Colonic mucosa (tissue), 4 donors: ENCODE data around the gene UBAC2. TPM values are rescaled to one million over a fixed set of nuclear protein-coding genes. Genes with fewer than 3 reads are reported as not detected.

Experiments used
- DNase-seq: peaks from one replicate; pipeline ENCODE4 v3.0.0-alpha.2; 2020
- H3K27ac ChIP-seq: fragments of 200-600 bp; one replicate; pipeline ENCODE4 v1.8.0; 2021
- H3K27me3 ChIP-seq: fragments of 200-600 bp; one replicate; pipeline ENCODE4 v1.8.0; 2021
- H3K36me3 ChIP-seq: fragments of 200-600 bp; one replicate; pipeline ENCODE4 v1.8.0; 2021
- H3K4me1 ChIP-seq: fragments of 200-600 bp; one replicate; pipeline ENCODE4 v1.8.0; 2021; ENCODE audit warnings: mild to moderate bottlenecking
- H3K4me3 ChIP-seq: fragments of 200-600 bp; one replicate; pipeline ENCODE4 v1.8.0; 2021
- H3K9ac ChIP-seq, 2 donors: one replicate each; pipeline ENCODE4 v1.7.0; 2013; ENCODE audit warnings: control low read depth in 2 of 2, low read depth in 2 of 2, low read length in 2 of 2
- H3K9me3 ChIP-seq: fragments of 200-600 bp; one replicate; pipeline ENCODE4 v1.8.0; 2021
- CTCF ChIP-seq: fragments of 200-600 bp; IDR thresholded peaks from one replicate; pipeline ENCODE4 v1.8.0; 2022; ENCODE audit warnings: antibody characterized with exemption, mild to moderate bottlenecking
- intact Hi-C: fragments of 100-400 bp; cut with DNase I; formaldehyde crosslinking; loops from one replicate; pipeline ENCODE4 v1.14.1; 2022
- total RNA-seq, 2 donors: library from RNA; stranded (reverse); fragmentation: NEBNext Ultra II Directional in 1 of 2; extraction: Animal tissue kit (Norgen Biotek cat#: 25700) in 1 of 2; gene quantifications; one replicate each; pipeline ENCODE4 v1.2.1, GENCODE V29; 2021
- donor health status: healthy.
- donor health status: DM: no; HTN: no; CAD: no.
- donor health status: DM: no; HTN: no; CAD: no.

Gene UBAC2
- total RNA-seq, 2 donors from 2014 or later, result 67.6 to 88.4 TPM

DNA sequence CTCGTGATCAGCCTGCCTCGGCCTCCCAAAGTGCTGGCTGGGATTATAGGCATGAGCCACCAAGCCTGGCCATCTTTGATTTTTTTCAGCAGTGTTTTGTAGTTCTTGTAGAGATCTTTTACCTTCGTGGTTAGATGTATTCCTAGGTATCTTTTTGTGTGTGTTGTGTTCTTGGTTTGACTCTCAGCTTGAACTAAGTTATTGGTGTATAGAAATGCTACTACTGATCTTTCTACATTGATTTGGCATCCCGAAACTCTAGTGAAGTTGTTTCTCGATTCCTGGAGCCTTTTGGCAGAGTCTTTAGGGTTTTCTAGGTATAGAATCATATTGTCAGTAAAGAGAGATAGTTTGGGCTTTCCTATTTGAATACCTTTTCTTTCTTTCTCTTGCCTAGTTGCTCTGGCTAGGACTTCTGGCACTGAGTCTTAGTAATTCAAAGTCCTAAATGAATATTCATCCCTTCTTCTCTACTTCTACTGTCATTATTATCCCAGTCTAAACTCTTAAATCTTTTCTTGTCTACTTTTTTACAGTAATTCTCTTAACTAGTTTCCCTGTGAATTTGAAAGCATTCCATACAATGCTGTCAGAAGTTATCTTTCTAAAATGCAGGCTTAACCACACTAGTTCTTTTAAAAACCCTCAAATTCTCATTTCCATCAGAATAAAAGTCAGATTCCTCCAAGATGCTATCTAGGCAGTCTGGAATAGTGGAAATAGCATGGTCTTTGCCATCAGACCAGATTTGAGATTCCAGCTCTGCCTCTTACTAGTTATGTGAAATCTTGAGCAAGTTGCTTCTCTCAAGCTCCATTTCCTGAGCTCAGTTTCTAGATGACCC is 50.5 kb downstream of the UBAC2 start:
- Histone ChIP-seq H3K36me3 (no peaks in the 10 kb centered on the region), H3K9ac (no peak overlapping the region), H3K4me3 (no peak overlapping the region), H3K9me3 (no peaks in the 10 kb centered on the region), H3K27ac (no peak overlapping the region), H3K27me3 (no peaks in the 10 kb centered on the region), H3K4me1 (no peaks in the 10 kb centered on the region)
- TF ChIP-seq CTCF, result no peak
- intact Hi-C loops, result no loop called here
- no peak for DNase-seq

DNA sequence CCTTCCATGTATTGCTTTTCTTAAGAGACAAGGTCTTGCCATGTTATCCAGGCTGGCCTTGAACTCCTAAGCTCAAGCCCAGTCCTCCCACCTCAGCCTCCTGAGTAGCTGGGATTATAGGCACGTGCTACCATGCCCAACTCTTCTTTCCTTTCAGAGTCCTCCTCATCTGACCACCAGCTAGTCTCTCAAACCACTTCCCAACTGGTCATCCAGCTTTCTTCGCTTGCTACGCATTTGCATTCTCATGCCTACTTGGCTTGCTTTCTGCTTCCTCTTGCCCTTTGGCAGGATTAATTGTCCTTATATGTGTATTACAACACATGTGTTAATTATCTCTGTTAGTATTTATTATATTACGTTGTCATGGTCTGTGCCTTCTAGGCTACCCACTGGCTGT is 51.3 kb downstream of the UBAC2 start:
- no peak for DNase-seq
- no peaks in the 10 kb centered on the region for H3K9me3 ChIP-seq
- H3K27ac ChIP-seq, result no peak overlapping the region
- intact Hi-C loops, result no loop called here
- no peak overlapping the region for H3K4me3 ChIP-seq
- no peaks in the 10 kb centered on the region for H3K27me3 ChIP-seq
- H3K4me1 ChIP-seq, result no peaks in the 10 kb centered on the region
- H3K9ac ChIP-seq, result no peak overlapping the region
- H3K36me3 ChIP-seq, result no peaks in the 10 kb centered on the region
- TF ChIP-seq CTCF, result no peak

- H3K27me3 ChIP-seq, result no peaks in the 10 kb centered on the region
- no peak overlapping the region for H3K9ac ChIP-seq
- no peak for TF ChIP-seq CTCF
- no peak overlapping the region for H3K27ac ChIP-seq
- H3K4me3 ChIP-seq, result no peak overlapping the region
- H3K36me3 ChIP-seq, result no peaks in the 10 kb centered on the region
- H3K9me3 ChIP-seq, result no peaks in the 10 kb centered on the region
- no peak for DNase-seq
- H3K4me1 ChIP-seq, result no peaks in the 10 kb centered on the region
- intact Hi-C loops, result no loop called here
Measured at GRCh38 chr13:99254830-99255229, 54.2 kb downstream of the UBAC2 start.

DNA sequence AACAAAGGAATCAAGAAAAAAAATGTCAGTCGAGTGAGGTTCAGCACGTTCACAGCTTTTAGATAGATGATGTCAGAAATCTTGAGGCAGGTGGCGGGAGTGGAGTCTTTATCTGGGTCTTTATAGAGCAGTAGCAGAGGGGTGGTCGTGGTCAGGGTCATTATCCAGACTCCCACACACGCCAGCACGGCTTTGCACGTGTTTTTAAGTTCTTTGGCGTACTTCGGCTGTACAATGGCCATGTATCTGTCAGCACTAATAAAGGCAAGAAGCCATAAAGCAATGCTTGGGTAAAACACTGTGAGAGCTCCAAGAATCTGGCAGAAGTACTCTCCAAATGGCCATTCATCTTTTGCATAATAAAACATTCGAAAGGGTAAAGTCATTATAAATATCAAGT is 54.6 kb downstream of the UBAC2 start:
- no peak for DNase-seq
- Histone ChIP-seq H3K36me3 (no peaks in the 10 kb centered on the region), H3K9me3 (no peaks in the 10 kb centered on the region), H3K4me3 (no peak overlapping the region), H3K27ac (no peak overlapping the region), H3K27me3 (no peaks in the 10 kb centered on the region), H3K9ac (no peak overlapping the region), H3K4me1 (no peaks in the 10 kb centered on the region)
- TF ChIP-seq CTCF, result no peak
- intact Hi-C loops, result no loop called here

- H3K4me3 ChIP-seq, result no peak overlapping the region
- H3K36me3 ChIP-seq, result no peaks in the 10 kb centered on the region
- no peak for DNase-seq
- no peak for TF ChIP-seq CTCF
- H3K27me3 ChIP-seq, result no peaks in the 10 kb centered on the region
- no peak overlapping the region for H3K9ac ChIP-seq
- no peaks in the 10 kb centered on the region for H3K9me3 ChIP-seq
- no peak overlapping the region for H3K27ac ChIP-seq
- intact Hi-C loops, result no loop called here
- no peaks in the 10 kb centered on the region for H3K4me1 ChIP-seq
Measured at GRCh38 chr13:99256283-99256682, 55.6 kb downstream of the UBAC2 start.
